Effector CD4-positive, alpha-beta T cell (primary cell): ENCODE data around the gene ZRANB1.
"Not testable (repeated sequence)": the region's sequence is repeated elsewhere in the genome, so short reads cannot be mapped to it uniquely, and the experiment has no call there.

Experiments used
- DNase-seq: peaks from one replicate; pipeline ENCODE4 v3.0.0-alpha.2; 2020
- total RNA-seq: gene quantifications from one replicate; lab custom pipeline; 2026; lab: John Stamatoyannopoulos, UW

The ZRANB1 gene
- total RNA-seq, result 97.2 reads per million, percentile 82 among the genes with 10 or more reads in this experiment

- no peak for DNase-seq
Observed at GRCh38 chr10:124941823-124942222, at the start of gene ZRANB1. Gene ZRANB1 (plus strand): TSS chr10:124942123. CDS start chr10:124942494, 371 bp downstream.

- no peak for DNase-seq
Observed at GRCh38 chr10:124892905-124893304, 49.0 kb upstream of the ZRANB1 start.

DNA sequence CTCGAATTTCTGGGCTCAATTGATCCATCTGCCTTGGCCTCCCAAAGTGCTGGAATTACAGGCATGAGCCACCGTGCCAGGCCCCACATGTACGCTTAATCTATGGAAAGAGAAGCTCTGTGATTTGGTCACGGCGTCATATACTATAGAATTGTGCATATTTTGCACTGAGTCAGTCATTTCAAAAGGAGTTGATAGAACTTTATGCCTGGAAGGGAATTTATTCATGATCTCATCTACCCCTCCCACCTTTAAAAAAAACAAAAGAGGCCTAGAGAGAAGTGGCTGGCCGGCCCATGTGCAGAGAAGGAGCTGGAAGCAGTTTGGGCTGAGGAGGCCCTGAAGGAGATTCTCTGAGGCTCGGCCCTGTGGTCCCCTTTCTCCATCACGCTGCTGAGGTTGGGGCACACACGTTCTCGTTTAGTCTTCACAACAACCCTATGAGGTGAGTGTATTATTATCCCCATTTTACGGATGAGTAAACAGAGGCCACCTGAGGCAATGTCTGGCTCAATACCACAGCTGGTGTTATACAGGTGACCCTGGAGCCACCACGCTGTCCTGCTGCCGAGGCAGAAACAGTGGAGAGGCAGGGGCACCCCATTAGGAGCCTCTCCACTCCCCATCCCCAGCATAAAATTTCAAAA lies 47.2 kb upstream of the ZRANB1 start:
- no peak for DNase-seq

DNA sequence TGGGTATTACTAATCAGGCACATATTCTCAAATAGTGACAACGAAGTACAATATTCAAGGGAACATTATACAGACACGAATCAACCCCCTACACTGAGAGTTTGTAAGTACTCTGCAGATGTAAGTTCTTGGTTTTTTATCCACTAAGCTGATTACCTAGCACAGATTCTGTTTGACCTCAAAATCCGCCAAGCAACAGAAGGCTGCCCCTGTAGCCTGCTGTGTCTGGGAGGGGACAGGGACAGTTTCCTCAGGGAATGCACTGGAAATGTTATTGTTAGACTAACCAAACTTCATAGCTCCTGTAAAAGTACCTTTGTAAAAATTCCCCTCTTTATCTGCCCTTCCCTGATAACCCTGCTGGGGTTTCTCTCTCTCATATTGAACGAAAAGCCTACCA lies 45.2 kb upstream of the ZRANB1 start:
- DNase-seq, result no peak

DNA sequence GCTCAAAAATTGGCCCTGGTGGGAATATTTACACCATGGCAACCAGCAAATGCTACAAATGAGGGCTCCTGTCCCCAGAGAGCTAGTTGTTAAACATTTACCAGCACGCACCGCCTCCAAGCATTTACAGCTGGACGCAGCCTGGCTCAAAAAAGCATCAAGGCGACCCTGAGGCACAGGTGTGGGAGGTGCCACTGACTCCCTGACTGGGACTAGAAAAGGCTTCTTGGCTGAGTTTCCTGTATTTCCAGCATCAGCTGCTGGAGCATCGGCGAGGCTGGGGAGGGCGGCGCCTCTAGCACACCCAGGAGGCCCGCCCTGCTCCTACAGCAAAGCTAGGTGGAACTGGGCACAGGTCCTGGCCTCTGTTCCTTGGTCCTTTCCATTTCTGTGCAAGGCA lies 43.5 kb upstream of the ZRANB1 start:
- DNase-seq, result no peak

- no peak for DNase-seq
Observed at GRCh38 chr10:124899151-124899550, 42.8 kb upstream of the ZRANB1 start.

GRCh38 chr10:124902462-124902861 lies 39.5 kb upstream of the ZRANB1 start:
- DNase-seq, result no peak

DNA sequence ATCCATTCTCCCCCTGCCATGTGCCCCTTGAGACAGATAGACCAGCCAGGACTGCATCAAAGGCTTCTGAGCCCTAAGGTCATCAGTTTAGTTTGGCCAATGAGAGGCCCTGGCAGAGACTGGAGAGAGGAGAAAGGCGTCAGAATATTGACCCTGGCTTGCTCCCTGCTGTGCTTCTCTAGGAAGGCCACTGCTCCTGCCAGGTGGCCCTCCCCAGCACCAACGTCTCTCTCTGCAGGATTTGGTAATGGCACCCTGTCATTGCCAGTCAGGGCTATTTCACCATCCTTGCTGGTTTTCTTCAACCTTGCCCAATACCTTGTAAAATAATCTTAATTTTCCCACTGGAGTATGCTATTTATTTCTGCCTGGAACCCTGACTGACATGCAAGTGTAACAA lies 38.8 kb upstream of the ZRANB1 start:
- DNase-seq, result no peak

GRCh38 chr10:124904796-124905195 lies 37.1 kb upstream of the ZRANB1 start:
- no peak for DNase-seq

DNA sequence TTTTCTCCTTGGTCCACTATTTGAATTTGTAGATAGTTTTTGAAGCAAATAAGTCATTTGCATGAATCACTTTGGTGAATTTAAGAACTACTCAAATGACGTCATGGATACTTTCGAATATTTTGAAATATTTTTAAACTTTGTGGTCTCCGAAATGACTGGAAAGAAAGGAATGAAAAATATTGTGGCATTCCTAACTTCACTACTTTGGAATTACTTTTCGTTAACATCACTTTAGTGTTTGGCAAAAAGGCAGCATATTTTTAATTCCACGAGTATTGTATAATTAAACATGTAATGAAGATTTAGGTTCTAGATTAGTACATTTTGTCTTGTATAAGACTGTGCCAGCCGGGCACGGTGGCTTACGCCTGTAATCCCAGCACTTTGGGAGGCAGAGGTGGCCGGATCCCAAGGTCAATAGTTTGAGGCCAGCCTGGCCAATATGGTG lies 35.3 kb upstream of the ZRANB1 start:
- DNase-seq, result no peak

GRCh38 chr10:124909563-124909962 lies 32.4 kb upstream of the ZRANB1 start:
- DNase-seq, result no peak

DNA sequence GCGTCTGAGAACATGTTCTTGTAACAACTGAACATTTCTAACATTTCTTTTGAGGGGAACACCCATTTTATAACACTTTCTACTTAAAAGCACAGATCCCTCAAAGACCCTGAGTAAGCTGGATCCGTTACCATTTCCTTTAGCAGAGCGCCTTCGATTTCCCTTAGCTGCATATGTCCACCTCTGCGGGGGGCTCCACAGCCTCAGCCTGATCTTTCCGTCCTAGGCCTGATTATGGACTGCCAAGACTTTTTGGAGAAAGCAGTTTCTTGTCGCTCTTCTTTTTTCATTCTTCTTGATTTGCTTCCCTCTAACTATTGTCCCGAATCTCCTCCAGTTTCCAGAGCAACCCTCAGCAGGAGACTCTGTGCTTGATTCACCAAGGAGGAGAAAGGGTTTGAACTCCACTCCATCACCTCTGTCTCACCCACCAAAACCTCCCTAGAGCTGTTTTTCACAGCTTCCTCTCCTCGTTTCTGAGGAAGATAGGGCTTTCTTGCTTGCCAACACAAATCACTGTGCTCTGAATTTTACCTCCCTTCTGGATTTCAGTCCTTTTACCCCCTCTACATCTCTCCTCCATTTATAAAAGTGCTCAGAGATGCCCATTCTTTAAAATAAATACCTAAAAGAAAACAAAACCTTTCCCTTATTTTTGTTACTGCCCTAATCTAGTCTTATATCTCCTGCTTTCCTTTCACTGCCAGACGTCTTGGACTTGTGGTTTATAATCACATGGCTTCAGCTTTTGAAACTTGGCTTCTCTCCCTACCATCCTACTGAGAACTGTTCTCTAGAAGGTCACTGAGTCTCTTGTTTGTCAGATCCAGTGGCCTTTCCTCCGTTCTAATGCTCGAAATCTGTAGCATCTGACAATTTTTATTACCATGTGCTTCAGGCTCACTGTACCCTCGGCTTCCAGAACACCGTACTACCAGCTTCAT lies 30.5 kb upstream of the ZRANB1 start:
- DNase-seq, result no peak

DNA sequence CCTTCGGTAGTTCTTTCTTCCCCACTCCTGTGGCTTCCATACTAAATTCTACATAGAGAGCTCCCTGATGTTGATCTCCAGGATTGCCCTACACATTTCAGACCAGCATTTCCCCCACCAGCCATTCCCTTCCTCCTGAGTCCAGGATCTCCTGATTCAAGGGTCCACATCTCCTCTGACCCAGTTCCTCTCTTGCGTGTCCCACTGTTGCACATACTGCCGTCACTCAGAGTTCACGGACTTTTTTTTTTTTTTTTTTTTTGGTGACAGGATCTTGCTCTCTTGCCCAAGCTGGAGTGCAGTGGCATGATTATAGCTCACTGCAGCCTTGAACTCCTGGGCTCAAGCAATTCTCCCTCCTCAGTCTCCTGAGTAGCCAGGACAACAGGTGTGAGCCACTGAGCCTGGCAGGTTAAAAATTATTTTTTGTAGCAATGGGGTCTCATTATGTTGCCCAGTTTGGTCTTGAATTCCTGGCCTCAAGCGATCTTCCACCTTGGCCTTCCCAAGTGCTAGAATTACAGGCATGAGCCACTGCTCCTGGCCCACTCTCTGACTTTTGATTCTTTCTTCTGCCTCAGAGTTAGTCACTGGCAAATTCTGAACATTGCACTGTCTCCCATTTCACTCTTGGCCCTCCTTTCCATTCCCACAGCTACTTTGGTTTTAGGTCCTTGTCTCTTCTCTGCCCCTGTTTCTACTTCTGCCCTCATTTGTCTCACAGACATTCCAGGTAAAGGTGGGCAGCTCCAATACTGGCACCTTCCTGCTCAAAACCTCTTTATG lies 29.6 kb upstream of the ZRANB1 start:
- DNase-seq, result no peak

DNA sequence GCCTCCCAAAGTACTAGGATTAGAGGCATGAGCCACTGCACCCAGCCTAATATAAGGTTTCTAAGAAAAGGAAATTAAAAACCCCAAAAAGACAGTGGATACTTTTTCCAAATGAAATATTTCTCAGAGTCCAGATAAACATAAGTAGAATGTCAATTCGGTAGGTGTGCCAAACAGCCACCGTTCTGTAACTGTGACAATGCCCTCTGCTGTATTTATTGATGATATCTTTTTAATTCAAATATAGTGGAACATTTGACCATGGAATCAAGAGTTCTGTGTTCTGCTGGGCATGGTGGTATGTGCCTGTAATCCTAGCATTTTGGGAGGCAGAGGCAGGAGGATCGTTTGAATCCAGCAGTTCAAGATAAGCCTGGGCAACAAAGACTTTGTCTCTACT lies 28.8 kb upstream of the ZRANB1 start:
- no peak for DNase-seq

GRCh38 chr10:124914398-124914797 lies 27.5 kb upstream of the ZRANB1 start:
- DNase-seq, result not testable (repeated sequence)

DNA sequence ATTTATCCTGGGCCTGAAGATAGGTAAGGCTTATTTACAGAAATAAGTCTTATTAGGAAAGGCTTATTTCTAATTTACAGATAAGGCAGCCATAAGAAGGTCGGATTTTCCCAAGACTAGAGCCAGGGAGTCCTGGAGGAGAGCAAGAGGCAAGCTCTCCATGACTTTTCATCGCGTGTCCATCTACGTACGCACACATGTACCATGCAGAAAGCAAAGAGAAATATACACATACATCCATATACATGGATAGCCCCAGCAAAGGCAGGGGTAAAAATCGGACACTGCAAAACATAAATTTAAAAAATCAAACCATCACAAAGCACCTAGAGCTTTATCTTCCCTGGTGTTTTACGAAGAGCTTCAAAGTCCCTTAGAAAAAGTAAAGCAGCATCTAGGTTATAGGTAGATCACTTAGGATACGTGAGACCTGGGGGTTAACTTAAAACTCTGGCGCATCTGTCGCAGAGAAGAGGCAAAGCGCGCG lies 25.8 kb upstream of the ZRANB1 start:
- DNase-seq, result no peak

DNA sequence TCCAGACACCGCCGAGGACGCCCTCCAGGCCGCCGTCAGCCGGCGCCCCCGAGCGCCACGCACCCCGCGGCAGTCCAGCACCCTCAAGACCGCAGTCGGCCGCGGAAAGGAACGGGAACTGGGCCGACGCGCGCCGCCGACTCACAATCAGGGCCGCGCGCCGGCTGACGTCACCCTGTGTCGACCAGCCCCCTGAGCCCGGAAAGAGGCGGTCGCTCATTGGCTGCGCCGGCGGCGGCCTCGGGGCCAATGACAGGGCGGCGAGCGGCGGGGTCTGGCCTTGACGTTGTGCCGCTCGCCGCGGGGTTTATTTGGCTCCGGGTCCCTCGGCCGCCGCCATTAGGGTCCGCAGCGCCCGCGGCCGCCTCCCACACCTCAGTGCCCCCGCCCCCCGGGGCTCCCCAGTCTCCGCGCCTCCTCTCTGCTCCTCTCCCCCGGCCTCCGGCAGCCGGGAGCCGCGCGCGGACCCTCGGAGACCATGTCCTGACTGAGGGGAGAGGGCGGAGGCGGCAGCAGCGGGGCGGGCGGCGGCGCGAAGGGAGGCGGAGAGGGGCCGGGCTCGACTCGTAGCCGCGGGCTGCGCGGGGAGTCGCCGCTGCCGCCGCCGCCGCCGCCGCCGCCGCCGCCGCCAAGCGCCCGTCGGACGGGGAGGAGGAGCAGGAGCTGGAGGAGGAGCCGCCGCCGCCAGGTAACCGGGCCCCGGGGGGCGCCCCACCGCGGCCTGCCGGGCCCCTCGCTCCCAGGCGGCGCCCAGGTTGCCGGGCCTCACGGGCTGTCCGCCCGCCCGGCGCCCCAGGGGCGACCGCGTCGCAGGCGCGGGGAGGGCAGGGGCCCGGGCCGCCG lies 25.1 kb upstream of the ZRANB1 start:
- DNase-seq, result peak; percentile 97

- peak; percentile 19 for DNase-seq
Observed at GRCh38 chr10:124917428-124918190, 24.3 kb upstream of the ZRANB1 start.

GRCh38 chr10:124918191-124918830 lies 23.6 kb upstream of the ZRANB1 start:
- DNase-seq, result no peak

DNA sequence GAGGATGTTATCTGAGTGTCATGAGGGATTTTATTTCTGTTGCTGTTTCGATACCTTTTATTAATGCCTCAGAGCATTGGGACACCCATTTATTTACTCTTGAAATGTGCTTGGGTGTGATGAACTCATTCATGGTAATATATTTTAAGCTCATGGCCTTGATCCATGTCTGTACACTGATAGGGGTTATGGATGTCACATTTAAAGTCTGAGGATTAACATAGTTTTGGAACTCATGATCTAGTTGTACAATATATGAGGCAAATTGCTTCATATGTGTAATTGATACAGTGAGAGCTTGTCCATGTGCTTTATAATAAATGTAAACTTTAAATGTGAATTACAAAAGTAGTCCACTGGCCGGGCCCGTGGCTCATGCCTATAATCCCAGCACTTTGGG lies 23.0 kb upstream of the ZRANB1 start:
- DNase-seq, result no peak

DNA sequence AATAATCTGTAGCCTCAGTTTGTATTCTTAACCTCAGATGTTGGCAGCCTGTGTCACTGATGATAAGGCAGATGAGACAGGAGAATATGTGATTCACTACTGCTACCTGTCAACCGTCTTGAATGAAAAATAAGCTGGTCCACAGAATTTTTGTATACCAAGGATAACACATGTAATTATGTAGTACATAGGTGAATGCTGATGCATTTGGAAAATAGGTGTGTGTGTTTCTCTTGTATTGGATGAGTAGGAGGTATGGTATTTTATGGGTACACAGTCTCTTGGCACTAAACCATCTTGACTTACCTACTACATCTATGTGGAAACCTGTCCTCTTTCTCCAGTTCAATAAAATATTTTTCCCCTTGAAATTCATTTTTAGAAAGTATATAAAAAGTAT lies 20.7 kb upstream of the ZRANB1 start:
- no peak for DNase-seq
